CD1c-positive myeloid dendritic cell (primary cell): ENCODE results near the gene FSIP2.
"Not testable (repeated sequence)": the region's sequence is repeated elsewhere in the genome, so short reads cannot be mapped to it uniquely, and the experiment has no call there.

Experiments used
- DNase-seq: peaks from one replicate; pipeline ENCODE4 v3.0.0-alpha.2; 2016; ENCODE audit errors: extremely low spot score

FSIP2 gene

GRCh38 chr2:185802926-185803325 is 64.3 kb downstream of the FSIP2 start:
- no peak for DNase-seq

- DNase-seq: no peak
Measured at GRCh38 chr2:185806783-185807182, 68.2 kb downstream of the FSIP2 start.

DNA sequence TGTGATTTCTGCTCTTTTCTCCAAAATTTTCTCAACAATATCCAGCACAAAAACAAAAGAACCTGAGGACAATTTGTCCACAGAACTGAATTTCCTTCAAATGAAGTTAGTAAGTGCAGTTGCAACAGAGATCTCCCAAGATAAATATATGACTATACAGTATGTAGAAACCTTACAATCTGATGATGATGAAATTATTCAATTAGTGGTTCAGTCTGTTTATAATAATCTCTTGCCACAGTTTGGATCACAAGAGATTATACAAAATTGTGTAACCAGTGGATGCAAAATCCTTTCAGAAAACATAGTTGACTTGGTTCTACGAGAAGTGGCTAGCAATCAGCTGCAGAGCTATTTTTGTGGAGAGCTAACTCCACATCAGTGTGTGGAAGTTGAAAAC is 68.7 kb downstream of the FSIP2 start:
- DNase-seq: no peak

DNA sequence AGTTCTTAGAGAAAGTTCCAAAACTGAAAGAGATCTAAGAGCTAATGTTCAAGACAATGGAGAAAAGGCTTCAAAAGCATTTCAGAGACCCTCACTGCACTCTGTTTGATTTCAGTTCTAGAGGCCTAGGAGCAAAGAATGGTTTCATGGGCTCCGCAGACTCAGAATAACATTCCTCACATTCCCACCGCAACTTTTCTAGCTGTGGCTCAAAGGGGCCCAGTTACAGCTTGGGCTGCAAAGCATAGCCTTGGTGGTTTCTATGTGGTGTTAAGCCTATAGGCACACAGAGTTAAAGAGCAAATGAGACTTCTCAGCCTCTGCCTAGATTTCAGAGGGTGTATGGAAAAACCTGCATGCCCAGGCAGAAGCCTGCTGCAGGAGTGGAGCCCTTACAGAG is 73.0 kb downstream of the FSIP2 start:
- no peak for DNase-seq

DNA sequence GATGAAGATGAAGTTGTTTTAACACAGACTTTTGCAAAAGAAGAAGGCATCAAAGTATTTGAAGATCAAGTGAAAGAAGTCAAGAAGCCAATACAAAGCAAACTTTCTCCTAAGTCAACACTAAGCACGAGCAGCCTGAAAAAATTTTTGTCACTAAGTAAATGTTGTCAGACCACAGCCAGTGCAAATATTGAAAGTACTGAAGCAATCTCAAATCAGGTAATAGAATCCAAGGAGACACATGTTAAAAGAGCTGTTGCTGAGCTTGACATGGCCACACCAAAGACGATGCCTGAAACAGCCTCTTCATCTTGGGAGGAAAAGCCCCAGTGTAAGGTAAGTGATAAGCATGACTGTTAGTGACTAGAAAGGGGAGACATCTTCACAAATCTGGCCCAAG is 75.1 kb downstream of the FSIP2 start:
- no peak for DNase-seq

DNA sequence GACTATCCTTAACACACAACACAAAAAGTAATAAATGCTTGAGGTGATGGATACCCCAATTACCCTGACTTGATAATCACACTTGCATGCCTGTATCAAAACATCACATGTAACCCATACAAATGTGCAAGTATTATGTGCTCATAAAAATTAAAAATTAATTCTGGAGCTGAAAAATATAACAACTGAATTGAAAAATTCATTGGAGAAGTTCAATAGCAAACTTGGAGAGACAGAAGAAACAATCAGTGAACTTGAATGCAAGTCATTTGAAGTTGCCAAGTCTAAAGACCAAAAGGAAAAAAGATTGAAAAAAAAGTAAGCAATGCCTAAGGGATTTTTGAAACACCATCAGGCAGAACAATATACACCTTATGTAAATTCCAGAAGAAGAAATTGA is 79.4 kb downstream of the FSIP2 start:
- no peak for DNase-seq

DNA sequence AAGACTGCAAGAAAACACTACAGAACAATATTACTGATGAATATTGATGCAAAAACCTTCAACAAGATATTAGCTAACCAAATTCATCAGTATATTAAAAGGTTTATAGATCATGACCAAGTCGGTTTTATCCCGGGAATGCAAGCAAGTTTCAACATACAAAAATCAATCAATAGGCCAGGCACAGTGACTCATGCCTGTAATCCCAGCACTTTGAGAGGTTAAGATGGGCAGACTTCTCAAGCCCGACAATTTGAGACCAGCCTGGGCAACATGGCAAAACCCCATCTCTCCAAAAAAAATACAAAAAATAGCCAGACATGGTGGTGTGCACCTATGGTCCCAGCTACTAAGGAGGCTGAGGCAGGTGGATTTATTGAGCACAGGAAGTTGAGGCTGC is 82.9 kb downstream of the FSIP2 start:
- DNase-seq: no peak

- DNase-seq: no peak
Measured at GRCh38 chr2:185823773-185824172, 85.2 kb downstream of the FSIP2 start.

GRCh38 chr2:185825557-185825956 is 87.0 kb downstream of the FSIP2 start:
- no peak for DNase-seq

DNA sequence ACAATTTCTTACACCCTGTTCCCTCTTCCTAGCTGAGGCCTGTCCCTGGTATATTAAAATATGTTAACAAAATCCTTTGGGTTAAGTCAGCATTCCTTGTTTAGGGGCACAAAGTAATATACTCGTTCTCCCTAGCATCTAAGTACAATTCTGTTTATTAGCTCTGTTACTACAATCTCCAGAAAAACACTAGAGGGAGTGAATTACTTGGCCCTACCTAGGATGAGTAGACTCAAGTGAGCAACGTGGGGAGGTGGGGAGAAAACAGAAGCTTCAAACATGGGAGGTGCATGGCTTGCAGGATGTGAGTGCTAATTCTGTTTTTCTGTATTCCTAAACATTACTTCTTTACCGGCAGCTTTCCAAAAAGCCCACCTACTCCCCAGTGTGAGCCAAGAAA is 89.7 kb downstream of the FSIP2 start:
- no peak for DNase-seq

DNA sequence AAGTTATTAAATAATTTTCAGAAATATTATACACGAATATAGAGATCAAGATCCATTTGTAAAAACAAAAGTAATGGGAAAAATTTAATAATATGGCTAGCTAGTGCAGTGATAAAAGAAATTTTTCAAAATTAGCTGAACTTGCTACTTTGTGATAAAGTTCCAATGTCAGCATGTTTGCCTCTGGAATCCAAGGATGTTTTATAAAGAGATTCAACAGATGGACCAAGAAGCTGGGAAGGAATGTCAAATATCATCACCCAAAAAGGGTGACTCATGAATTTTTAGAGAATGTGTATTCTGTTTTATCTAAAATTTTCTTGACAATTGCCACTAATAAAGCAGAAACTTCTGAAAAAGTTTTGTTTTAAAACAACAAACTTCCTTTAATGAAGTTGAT is 95.3 kb downstream of the FSIP2 start:
- DNase-seq: no peak

DNA sequence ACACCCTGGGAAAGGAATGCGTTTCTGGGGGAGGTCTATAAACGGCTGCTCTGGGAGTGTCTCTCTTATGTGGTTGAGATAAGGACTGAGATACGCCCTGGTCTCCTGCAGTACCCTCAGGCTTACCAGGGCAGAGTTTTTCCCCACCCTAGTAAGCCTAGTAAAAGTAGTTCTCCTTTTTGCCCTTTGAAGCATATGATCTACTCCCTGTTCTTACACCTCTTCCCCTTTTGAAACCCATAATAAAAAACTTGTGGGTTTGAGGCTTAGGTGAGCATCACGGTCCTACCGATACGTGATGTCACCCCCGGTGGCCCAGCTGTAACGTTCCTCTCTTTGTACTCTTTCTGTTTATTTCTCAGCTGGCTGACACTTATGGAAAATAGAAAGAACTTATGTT is 97.4 kb downstream of the FSIP2 start:
- no peak for DNase-seq

- DNase-seq: no peak
Measured at GRCh38 chr2:185854885-185855284, 116.3 kb downstream of the FSIP2 start.

GRCh38 chr2:185857691-185858090 is 119.1 kb downstream of the FSIP2 start:
- DNase-seq: no peak

DNA sequence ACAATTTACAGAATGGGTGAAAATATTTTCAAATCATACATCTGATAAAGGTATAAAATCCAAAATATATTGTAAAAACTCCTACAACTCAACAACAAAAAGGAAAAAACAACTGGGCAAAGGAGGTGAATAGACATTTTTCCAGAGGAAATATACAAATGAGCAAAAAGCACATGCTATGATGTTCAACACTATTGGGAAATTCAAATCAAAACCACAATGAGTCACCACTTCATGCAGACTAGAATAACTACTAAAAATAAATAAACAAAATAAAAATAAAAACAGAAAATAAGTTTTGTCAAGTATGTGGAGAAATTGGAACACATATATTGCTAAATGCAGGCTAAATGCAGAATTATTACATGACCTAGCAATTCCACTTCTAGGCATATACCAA is 120.9 kb downstream of the FSIP2 start:
- DNase-seq: no peak

- no peak for DNase-seq
Measured at GRCh38 chr2:185860321-185860720, 121.7 kb downstream of the FSIP2 start.

DNA sequence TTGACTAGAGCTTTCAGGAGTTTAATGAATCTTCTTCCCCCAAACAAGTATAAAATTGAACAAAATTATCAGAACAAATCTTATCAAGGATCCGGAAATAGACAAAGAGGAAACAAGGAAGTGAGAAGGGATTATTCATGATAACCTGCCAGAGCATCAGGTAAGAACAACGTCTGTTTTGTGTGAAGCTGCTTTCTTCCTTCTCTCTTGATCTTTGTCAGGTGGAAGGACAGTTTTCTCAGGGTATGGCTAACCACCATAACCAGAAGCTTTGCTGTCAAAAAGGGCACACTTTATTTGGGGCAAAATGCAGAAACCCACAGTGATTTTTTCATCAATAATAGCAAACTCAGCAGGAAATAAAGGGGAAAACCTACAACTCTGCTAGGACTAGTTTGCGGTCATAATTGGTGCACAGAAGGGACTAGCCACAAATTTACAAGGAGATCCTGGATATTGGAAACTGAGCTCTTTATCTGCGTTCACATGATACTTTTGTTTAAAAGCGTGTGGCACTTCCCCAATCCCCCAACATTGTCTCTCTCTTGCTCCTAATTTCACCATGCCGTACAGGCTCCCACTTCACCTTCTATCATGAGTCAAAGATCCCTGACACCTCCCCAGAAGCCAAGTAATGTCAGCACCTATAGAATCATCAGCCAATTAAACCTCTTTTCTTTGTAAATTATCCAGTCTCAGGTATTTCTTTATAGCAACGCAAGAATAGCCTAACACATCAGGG is 124.2 kb downstream of the FSIP2 start:
- no peak for DNase-seq

GRCh38 chr2:185864468-185865260 is 126.1 kb downstream of the FSIP2 start:
- DNase-seq: not testable (repeated sequence)

- no peak for DNase-seq
Measured at GRCh38 chr2:185875136-185875931, 136.7 kb downstream of the FSIP2 start.

DNA sequence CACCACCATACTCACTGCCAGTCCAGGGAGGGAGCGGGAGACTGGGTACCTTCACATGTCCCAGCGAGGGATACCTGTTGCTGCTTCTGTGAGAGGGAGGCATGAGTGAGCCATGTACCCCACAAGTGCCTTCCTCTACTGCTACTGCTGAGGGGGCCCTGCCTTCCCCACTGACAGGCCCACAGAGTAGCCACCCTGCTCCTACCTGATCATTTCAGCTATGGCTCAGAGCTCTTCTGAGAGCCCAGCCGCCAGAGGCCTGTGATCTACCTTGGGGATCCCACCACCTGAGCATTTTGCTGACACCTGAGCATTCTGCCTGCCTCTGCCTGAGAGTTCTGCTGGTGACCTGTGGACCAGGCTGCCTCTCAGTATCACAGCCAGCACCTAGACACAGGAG is 137.6 kb downstream of the FSIP2 start:
- no peak for DNase-seq

- DNase-seq: no peak
Measured at GRCh38 chr2:185880396-185880795, 141.8 kb downstream of the FSIP2 start.
